A673 (cell line): ENCODE results near the gene TRIP13. TPM values are rescaled to one million over a fixed set of nuclear protein-coding genes. Genes with fewer than 3 reads are reported as not detected.

ENCODE experiments used
- BruUV-seq: library from RNA; stranded (reverse); fragments of 400-500 nt; replicated peaks from 2 replicates; lab custom pipeline; 2021; lab: Mats Ljungman, UMichigan
- CTCF ChIA-PET: fragments of 300-600 bp; sonication (Branson Sonifier 250); formaldehyde crosslinking; loops from one replicate; lab custom pipeline; 2022; ENCODE audit warnings: antibody characterized with exemption; lab: Charles Lee
- POLR2A ChIA-PET: fragments of 300-600 bp; sonication (Branson Sonifier 250); formaldehyde crosslinking; loops from one replicate; lab custom pipeline; 2022; ENCODE audit warnings: antibody characterized with exemption; ENCODE audit not compliant: low non-redundant PET; lab: Charles Lee
- DNase-seq: peaks from one replicate; pipeline ENCODE4 v3.0.0-alpha.2; 2015; ENCODE audit warnings: low spot score
- H3K27ac ChIP-seq: fragments of 200-600 bp; sonication (generic); 2 replicates; pipeline ENCODE4 v1.5.1; 2016; ENCODE audit warnings: mixed run types, low read depth, mild to moderate bottlenecking, mixed read lengths, antibody characterized with exemption, low read length; ENCODE audit not compliant: poor library complexity, severe bottlenecking
- H3K27me3 ChIP-seq: fragments of 200-600 bp; sonication (generic); replicated peaks from 2 replicates; pipeline ENCODE4 v1.6.1; 2017; ENCODE audit warnings: mixed run types, low read depth, mild to moderate bottlenecking, mixed read lengths, antibody characterized with exemption, low read length; ENCODE audit not compliant: insufficient read depth, poor library complexity
- H3K36me3 ChIP-seq: fragments of 200-600 bp; sonication (generic); 2 replicates; pipeline ENCODE4 v1.6.1; 2016; ENCODE audit warnings: mixed run types, mild to moderate bottlenecking, mixed read lengths, antibody characterized with exemption, low read length; ENCODE audit not compliant: insufficient read depth, poor library complexity, severe bottlenecking
- H3K4me1 ChIP-seq: fragments of 200-600 bp; sonication (generic); 2 replicates; pipeline ENCODE4 v1.6.1; 2017; ENCODE audit warnings: mixed run types, mild to moderate bottlenecking, mixed read lengths, antibody characterized with exemption, low read length; ENCODE audit not compliant: insufficient read depth, poor library complexity, severe bottlenecking
- H3K4me3 ChIP-seq: fragments of 200-600 bp; sonication (generic); 2 replicates; pipeline ENCODE4 v1.5.1; 2016; ENCODE audit warnings: low read depth, mixed run types, mild to moderate bottlenecking, mixed read lengths, low read length; ENCODE audit not compliant: poor library complexity, severe bottlenecking
- H3K9me3 ChIP-seq: fragments of 200-600 bp; sonication (generic); 2 replicates; pipeline ENCODE4 v1.6.1; 2016; ENCODE audit warnings: mixed run types, low read depth, mild to moderate bottlenecking, mixed read lengths, antibody characterized with exemption, low read length; ENCODE audit not compliant: poor library complexity, severe bottlenecking
- CTCF ChIP-seq: fragments of 300-800, 200-600 bp; sonication (generic); conservative IDR thresholded peaks from 2 replicates; pipeline ENCODE4 v1.5.1; 2017; ENCODE audit warnings: low read depth, mild to moderate bottlenecking, antibody characterized with exemption, low read length, moderate library complexity, mixed read lengths
- EZH2 ChIP-seq: fragments of 200-600 bp; sonication (generic); IDR thresholded peaks from 2 replicates; pipeline ENCODE4 v1.6.1; 2017; ENCODE audit warnings: borderline replicate concordance, low read depth, mild to moderate bottlenecking, mixed read lengths, antibody characterized with exemption, low read length; ENCODE audit not compliant: poor library complexity, severe bottlenecking
- intact Hi-C: fragments of 100-400 bp; cut with micrococcal nuclease; formaldehyde crosslinking; loops from one replicate; pipeline ENCODE4 v1.10.0; 2022; ENCODE audit not compliant: unreplicated experiment
- total RNA-seq: library from RNA; stranded (reverse); gene quantifications from 2 replicates; pipeline ENCODE4 v1.2.3, GENCODE V29; 2021

The TRIP13 gene
- total RNA-seq, 1 experiment from 2014 or later, result 69.1 TPM

GRCh38 chr5:949815-950560, 57.3 kb downstream of the TRIP13 start:
- Histone ChIP-seq H3K27ac (no peak overlapping the region), H3K4me3 (no peak overlapping the region), H3K4me1 (peaks cover 16% of the 10 kb centered on the region), H3K9me3 (no peaks in the 10 kb centered on the region), H3K36me3 (no peaks in the 10 kb centered on the region), H3K27me3 (peaks cover 4% of the 10 kb centered on the region)
- POLR2A ChIA-PET, result no interaction called here
- TF ChIP-seq EZH2 (no peak), CTCF (no peak)
- no peak for DNase-seq
- no TSS peak for BruUV-seq
- CTCF ChIA-PET, result no interaction called here
- intact Hi-C loops, result no loop called here

- TF ChIP-seq EZH2 (no peak), CTCF (no peak)
- Histone ChIP-seq H3K4me1 (peaks cover 8% of the 10 kb centered on the region), H3K36me3 (no peaks in the 10 kb centered on the region), H3K27ac (no peak overlapping the region), H3K27me3 (no peaks in the 10 kb centered on the region), H3K4me3 (no peak overlapping the region), H3K9me3 (no peaks in the 10 kb centered on the region)
- no TSS peak for BruUV-seq
- intact Hi-C loops, result no loop called here
- DNase-seq, result no peak
- ChIA-PET CTCF (no interaction called here), POLR2A (interaction anchor here (0.6 kb wide), 2 partner anchors 9 to 191 kb away, joined by 4 read pairs; no protein-coding TSS in a partner anchor)
These were observed 59.4 kb downstream of the TRIP13 start for GRCh38 chr5:951940-952596.

GRCh38 chr5:952597-953271, 60.0 kb downstream of the TRIP13 start:
- H3K9me3 ChIP-seq, result no peaks in the 10 kb centered on the region
- H3K36me3 ChIP-seq, result no peaks in the 10 kb centered on the region
- H3K27ac ChIP-seq, result no peak overlapping the region
- TF ChIP-seq EZH2 (no peak), CTCF (no peak)
- H3K27me3 ChIP-seq, result no peaks in the 10 kb centered on the region
- no peak for DNase-seq
- ChIA-PET POLR2A (interaction anchor here (0.6 kb wide), 1 partner anchor 190 kb away, joined by 4 read pairs; no protein-coding TSS in a partner anchor), CTCF (no interaction called here)
- no peak overlapping the region for H3K4me3 ChIP-seq
- peaks cover 7% of the 10 kb centered on the region for H3K4me1 ChIP-seq
- BruUV-seq, result no TSS peak
- intact Hi-C loops, result no loop called here
